SH-SY5Y (cell line): ENCODE measurements around the gene DNAJC30.

Source experiments
- GATA2 ChIP-seq: IDR thresholded peaks from 2 replicates; pipeline ENCODE4 v1.6.1; 2011; ENCODE audit warnings: mild to moderate bottlenecking, low read depth, low read length
- GATA3 ChIP-seq: IDR thresholded peaks from 2 replicates; pipeline ENCODE4 v1.6.1; 2011; ENCODE audit warnings: low read depth, mild to moderate bottlenecking, low read length, moderate library complexity

Gene DNAJC30

DNA sequence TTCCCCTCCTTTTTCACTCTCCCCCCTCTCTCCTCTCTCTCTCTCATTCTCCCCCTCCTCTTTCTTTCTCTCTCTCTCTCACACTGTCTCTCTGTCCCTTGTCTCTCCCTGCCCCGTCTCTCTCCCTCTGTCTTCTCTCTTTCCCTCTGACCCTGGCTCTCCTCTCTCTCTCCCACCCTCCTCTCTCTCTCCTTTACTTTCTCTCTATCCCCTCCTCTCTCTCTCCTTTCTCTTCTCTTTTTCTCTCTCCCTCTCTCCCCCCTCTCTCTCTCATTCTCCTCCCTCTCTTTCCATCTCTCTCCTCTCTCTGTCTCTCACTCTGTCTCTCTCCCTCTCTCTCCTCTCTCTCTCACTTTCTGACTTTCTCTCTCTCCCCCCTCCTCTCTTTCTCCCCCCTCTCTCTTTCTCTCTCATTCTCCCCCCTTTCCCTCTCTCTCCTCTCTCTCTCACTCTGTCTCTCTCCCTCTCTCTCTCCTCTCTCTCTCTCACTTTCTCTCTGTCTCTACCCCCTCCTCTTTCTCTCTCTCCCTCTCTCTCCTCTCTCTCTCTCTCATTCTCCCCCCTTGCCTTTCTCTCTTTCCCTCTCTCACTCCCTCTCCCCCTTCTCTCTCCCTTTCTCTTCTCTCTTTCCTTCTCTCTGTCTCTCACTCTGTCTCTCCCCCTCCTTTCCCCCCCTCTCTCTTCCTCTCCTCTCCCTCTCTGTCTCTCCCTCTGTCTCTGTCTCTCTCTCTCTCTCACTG is 34.5 kb downstream of the DNAJC30 start:
- TF ChIP-seq GATA2 (no peak), GATA3 (no peak)

DNA sequence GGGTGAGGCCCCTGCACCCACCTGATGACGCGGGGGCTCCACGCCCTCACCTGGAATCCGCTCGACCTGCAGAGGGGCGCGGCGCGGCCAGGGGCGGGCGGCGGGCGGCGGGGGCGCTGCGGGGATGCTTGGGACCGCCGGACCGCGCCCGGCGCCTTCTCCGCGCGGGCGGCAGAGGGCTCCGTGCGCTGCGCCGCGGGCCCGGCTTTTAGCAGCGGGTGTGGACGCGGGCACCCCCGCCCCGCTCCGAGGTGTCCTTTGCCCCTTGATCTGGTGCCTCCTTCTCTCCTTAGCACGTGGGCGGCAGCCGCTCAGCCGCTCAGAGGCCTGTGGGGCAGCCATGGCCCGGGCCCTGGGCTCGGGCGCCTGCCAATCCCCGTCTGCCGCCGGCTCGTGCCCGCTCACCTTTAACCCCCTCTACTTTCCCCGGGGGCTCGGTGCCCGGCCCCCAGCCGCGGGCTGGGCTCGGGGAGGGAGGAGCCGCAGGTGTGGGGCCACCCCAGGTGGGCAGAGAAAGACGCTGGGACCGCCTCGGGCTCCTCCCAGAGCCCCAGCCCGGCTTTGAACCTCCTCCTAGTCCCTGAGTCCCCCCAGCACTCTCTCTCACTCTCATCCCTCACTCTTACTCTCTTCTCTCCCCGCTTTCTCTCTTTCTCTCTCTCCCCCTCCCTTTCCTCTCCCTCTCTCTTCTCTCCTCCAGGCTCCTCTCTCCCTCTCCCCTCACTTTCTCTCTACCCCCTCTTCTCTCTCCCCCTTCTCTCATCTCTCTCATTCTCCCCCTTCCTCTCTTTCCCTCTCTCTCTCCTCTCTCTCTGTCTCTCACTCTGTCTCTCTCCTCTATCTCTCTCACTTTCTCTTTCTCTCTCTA is 35.3 kb downstream of the DNAJC30 start:
- no peak for TF ChIP-seq GATA3
- no peak for TF ChIP-seq GATA2

DNA sequence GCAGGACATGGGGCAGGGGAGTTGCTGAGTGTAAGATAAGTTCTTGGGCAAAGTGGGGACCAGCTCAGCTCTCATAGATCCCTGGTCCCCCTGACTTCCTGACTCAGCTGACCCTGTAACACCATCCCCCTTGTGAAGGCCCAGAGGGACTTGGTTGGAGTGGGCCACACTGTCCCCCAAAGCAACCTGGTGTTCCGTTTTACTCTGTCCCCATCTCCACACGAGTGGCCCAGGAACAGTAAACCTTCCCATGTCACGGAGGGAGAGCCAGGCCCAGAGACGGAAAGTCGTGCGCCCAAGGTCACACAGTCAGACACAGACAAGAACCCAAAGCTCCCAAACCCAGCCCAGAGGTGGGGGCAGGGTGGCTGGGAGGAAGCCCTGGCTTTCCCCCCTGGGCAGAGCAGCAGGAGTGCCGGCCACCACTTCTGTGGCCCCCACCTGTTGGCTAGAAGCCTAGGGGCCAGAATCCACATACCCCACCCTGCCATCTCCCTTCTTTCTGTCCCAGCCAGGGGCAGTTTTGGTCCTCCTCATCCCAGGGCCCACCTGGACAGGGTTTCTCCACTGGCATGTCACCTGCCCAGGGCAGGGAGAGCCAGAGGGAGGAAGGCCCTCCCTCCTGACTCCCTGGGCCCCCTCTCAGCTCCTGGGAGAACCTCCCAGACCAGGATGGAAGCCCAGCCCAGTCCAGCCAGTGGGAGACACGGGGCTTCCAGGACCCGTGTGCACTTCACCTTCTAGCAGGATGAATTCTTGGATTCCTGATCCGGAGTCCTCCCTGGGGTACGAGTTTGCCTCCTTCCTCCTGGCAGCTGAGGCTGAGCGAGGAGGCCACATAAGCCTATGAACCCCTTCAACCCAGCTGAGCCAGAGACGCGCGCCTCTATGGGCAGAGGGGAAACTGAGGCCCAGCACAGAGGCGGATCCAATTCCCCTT is 36.2 kb downstream of the DNAJC30 start:
- no peak for TF ChIP-seq GATA2
- no peak for TF ChIP-seq GATA3

DNA sequence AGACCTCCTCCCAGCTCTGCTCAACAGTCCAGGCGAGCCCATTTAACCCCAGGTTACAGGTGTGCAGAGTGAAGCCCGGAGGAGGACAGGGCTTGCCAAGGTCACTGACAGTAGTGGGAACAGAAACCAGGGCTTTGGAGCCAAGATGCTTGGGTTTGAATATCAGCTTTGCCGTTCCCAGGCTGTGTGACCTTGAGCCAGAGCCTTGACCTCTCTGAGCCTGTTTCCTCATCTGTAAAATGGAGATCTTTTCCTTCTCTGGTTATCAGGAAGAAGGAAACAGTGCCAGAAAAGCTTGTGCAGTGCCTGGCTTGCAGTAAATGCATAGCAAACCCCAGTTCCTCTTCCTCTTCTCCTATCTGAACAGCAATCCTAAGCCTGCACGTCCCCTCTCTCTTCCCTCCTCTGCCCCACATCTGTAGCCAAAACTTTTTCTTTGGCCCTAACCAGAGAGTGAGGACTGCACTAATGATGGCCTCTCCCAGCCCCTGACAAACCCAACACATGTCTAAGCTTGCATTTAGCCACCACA is 37.5 kb downstream of the DNAJC30 start:
- TF ChIP-seq GATA2 (no peak), GATA3 (no peak)

DNA sequence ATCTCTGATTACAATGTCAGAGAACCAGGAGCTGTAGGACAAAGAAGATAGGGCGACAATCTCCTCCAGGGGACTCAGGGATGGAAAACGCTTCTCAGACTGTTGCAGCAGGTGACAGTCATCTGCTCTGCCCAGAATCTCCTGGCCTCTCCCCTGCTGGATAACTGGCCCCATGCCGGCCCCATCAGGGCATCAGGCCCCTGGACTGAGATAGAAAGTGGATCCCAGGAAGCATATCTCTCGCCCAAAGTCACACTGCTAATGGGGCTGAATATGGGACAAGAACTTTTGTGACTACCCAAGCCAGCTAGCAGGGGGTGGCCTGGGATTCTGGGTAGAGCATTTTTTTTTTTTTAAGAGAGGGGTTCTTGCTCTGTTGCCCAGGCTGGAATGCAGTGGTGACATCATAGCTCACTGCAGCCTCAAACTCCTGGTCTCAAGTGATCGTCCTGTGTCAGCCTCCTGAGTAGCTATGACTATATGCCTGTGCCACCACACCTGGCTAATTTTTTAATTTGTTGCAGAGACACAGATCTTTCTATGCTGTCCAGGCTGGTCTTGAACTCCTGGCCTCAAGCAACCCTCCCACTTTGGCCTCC is 38.5 kb downstream of the DNAJC30 start:
- TF ChIP-seq GATA3, result no peak
- no peak for TF ChIP-seq GATA2

DNA sequence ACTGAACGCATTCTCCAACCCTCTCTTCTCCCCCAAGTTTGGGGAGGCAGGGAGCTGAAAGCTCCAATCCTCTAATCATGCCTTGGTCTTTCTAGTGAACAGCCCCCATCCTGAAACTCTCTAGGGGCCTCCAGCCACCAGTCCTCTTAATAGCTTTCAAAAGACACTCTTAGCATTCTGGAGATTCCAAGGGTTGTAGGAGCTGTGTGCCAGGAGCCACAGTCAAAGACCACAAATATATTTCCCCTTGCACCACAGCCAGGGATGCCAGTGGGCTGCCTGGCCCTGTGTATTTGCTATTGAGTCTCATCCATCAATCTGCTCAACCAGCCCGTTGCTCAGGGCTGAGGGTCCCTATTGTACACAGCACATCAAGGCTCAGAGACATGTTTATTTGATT is 40.4 kb downstream of the DNAJC30 start:
- TF ChIP-seq GATA2, result no peak

DNA sequence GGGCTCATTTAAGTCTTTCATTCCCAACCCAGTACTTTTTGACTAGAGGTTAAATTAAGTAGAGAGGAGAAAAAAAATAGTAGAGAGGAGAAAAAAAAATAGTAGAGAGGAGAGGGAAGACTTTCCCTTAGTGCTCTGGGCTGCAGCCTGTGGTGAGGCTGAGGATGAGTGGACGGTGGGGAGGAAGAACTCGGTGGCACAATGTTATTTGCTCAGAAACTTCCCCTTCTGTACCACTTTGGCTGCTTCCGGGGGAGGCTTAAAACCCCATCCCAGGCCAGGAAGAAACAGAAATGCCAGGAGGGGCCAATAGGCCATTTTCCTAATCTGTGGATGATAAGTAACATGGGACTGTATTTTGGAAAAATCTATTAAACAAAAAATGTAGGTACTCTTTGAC is 44.3 kb downstream of the DNAJC30 start:
- TF ChIP-seq GATA3 (no peak), GATA2 (no peak)

DNA sequence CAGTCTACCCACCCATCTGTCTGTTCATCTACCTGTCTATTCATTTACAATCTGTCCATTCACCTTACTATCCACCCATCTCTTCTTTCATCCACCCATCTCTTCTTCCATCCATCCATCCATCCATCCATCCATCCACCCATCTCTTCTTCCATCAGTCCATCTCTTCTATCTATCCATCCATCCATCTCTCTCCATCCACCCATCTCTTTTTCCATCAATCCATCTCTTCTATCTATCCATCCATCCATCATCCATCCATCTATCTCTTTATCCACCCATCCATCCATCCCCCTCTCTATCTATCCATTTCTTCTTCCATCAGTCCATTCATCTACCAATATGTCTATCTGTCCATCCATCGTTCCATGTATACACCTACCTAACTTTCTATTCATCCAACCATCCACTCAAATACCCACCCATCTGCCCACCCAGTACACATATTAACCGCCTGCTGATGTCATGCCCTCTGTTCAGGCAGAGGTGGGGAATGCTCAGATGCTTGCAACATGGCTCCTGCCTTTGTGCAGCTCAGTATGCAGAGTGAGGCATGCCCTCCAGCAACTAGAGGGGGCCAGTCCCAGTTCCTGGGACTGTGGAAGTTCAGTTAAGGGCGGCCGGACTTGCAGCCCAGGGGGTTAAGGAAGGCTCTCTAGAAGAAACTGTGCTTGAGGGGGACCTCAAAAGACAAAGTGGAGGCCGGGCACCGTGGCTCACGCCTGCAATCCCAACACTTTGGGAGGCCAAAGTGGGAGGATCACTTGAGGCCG is 47.6 kb downstream of the DNAJC30 start:
- TF ChIP-seq GATA2, result no peak
- no peak for TF ChIP-seq GATA3

DNA sequence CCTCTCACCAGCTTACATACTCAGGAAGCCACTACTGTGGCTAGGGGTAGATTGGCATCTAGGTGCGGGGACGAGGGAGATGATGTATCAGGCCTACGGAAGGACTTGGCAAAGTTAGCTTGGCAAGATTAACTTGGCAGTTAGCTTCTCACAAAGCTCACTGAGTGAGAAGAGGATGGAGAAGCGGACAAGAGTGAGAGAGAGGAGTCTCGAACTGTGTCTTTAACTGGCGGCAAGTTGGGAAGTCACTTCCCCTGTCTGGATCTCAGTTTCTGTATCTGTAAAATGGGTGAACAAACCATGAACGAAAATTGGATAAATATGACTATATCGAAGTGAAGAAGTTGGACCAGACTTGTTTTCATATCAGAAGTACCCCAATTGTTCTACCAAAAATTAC is 49.4 kb downstream of the DNAJC30 start:
- TF ChIP-seq GATA2 (no peak), GATA3 (no peak)

DNA sequence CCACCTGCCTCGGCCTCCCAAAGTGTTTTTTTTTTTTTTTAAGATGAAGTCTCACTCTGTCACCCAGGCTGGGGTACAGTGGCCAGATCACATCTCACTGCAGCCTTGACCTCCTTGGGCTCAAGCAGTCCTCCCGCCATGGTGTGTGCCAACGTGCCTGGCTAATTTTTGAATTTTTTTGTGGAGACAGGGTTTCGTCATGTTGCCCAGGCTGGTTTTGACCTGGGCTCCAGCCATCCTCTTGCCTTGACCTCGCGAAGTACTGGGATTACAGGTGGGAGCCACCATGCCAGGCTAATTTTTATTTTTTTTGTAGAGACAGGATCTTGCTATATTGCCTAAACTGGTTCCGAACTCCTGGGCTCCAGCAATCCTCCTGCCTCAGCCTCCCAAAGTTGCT is 49.9 kb downstream of the DNAJC30 start:
- TF ChIP-seq GATA3 (no peak), GATA2 (no peak)

DNA sequence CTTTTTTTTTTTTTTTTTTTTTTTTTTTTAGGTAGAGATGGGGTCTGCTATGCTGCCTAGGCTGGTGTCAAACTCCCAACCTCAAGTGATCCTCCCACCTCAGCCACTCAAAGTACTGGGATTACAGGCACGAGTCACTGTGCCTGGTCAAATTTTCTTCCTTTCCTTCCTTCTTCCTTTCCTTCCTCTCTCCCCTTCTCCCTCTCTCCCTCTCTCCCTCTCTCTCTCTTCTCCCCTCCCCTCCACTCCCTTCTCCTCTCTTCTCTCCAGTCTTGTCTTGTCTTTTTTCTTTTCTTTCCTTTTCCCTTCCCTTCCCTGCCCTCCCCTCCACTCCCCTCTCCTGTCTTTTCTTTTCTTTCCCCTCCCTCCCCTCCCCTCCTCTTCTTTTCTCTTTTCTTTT is 51.7 kb downstream of the DNAJC30 start:
- TF ChIP-seq GATA3 (no peak), GATA2 (no peak)
